DOHH2 (cell line): ENCODE data around the gene CMTM4.

Experiments
- H3F3A ChIP-seq: fragments of 200-600 bp; sonication (generic), shearing (Covaris generic); 2 replicates; pipeline ENCODE4 v1.6.0; 2016; ENCODE audit warnings: antibody characterized with exemption, mild to moderate bottlenecking; ENCODE audit not compliant: control insufficient read depth, insufficient read depth
- H3K27ac ChIP-seq: fragments of 200-600 bp; sonication (generic); 2 replicates; pipeline ENCODE4 v1.5.1; 2014; ENCODE audit warnings: low read depth, mild to moderate bottlenecking, low read length, moderate library complexity
- H3K27me3 ChIP-seq: fragments of 200-600 bp; sonication (generic); 2 replicates; pipeline ENCODE4 v1.6.1; 2014; ENCODE audit warnings: mild to moderate bottlenecking, low read length, mixed read lengths; ENCODE audit not compliant: control insufficient read depth
- H3K36me3 ChIP-seq: fragments of 200-600 bp; sonication (generic); 2 replicates; pipeline ENCODE4 v1.6.1; 2014; ENCODE audit warnings: mild to moderate bottlenecking, low read length, moderate library complexity, mixed read lengths; ENCODE audit not compliant: control insufficient read depth
- H3K4me1 ChIP-seq: fragments of 200-600 bp; sonication (generic); 2 replicates; pipeline ENCODE4 v1.6.1; 2014; ENCODE audit warnings: mild to moderate bottlenecking, low read length, mixed read lengths; ENCODE audit not compliant: control insufficient read depth
- H3K4me2 ChIP-seq: fragments of 200-600 bp; sonication (generic); 2 replicates; pipeline ENCODE4 v1.6.0; 2014; ENCODE audit warnings: mild to moderate bottlenecking, low read length, moderate library complexity
- H3K4me3 ChIP-seq: fragments of 200-600 bp; sonication (generic); 2 replicates; pipeline ENCODE4 v1.5.1; 2014; ENCODE audit warnings: mild to moderate bottlenecking, low read length, mixed read lengths
- H3K79me2 ChIP-seq: fragments of 200-600 bp; sonication (generic); 2 replicates; pipeline ENCODE4 v1.6.1; 2014; ENCODE audit warnings: mild to moderate bottlenecking, low read length, mixed read lengths; ENCODE audit not compliant: control insufficient read depth
- H3K9me2 ChIP-seq: fragments of 200-600 bp; sonication (generic); replicated peaks from 2 replicates; pipeline ENCODE4 v1.6.1; 2014; ENCODE audit warnings: mild to moderate bottlenecking, low read length, mixed read lengths; ENCODE audit not compliant: control insufficient read depth
- H3K9me3 ChIP-seq: fragments of 200-600 bp; sonication (generic); 2 replicates; pipeline ENCODE4 v1.6.1; 2014; ENCODE audit warnings: antibody characterized with exemption, low read length, mixed read lengths; ENCODE audit not compliant: control insufficient read depth, insufficient read depth
- H4K20me1 ChIP-seq: fragments of 200-600 bp; sonication (generic); 2 replicates; pipeline ENCODE4 v1.6.0; 2014; ENCODE audit warnings: low read depth, mild to moderate bottlenecking, antibody characterized with exemption, low read length, moderate library complexity; ENCODE audit not compliant: control insufficient read depth, insufficient read depth
- CTCF ChIP-seq: fragments of 200-600 bp; sonication (generic); IDR thresholded peaks from one replicate; pipeline ENCODE4 v1.5.1; 2014; ENCODE audit warnings: antibody characterized with exemption, mild to moderate bottlenecking, low read depth, low read length; ENCODE audit not compliant: poor library complexity, severe bottlenecking
- EZH2phosphoT487 ChIP-seq: fragments of 200-600 bp; sonication (generic); IDR thresholded peaks from 2 replicates; pipeline ENCODE4 v1.6.1; 2017; ENCODE audit warnings: borderline replicate concordance, mild to moderate bottlenecking, antibody characterized with exemption, low read length, moderate library complexity, mixed read lengths

The CMTM4 gene

GRCh38 chr16:66720766-66721165 is 24.2 kb upstream of the CMTM4 start:
- Histone ChIP-seq H3K79me2 (no peaks in the 10 kb centered on the region), H3K27ac (no peak overlapping the region), H3K4me1 (no peaks in the 10 kb centered on the region), H3K4me3 (no peak overlapping the region), H3K36me3 (peaks cover 33% of the 10 kb centered on the region), H3F3A (0 out of 2 replicates have a peak, but pooled peaks cover 1% of the 10 kb centered on the region), H3K9me3 (no peaks in the 10 kb centered on the region), H3K27me3 (no peaks in the 10 kb centered on the region), H3K9me2 (no peaks in the 10 kb centered on the region), H3K4me2 (no peak overlapping the region), H4K20me1 (no peaks in the 10 kb centered on the region)
- no peak for TF ChIP-seq CTCF
- no peak for TF ChIP-seq EZH2phosphoT487

GRCh38 chr16:66719246-66719645 is 22.7 kb upstream of the CMTM4 start:
- Histone ChIP-seq H3K36me3 (peaks cover 24% of the 10 kb centered on the region), H3F3A (0 out of 2 replicates have a peak, but pooled peaks cover 4% of the 10 kb centered on the region), H3K4me3 (no peak overlapping the region), H3K9me2 (no peaks in the 10 kb centered on the region), H3K27me3 (no peaks in the 10 kb centered on the region), H3K79me2 (no peaks in the 10 kb centered on the region), H3K4me1 (no peaks in the 10 kb centered on the region), H3K4me2 (no peak overlapping the region), H4K20me1 (no peaks in the 10 kb centered on the region), H3K27ac (no peak overlapping the region), H3K9me3 (no peaks in the 10 kb centered on the region)
- TF ChIP-seq EZH2phosphoT487, result no peak
- TF ChIP-seq CTCF, result no peak

GRCh38 chr16:66717776-66718175 is 21.2 kb upstream of the CMTM4 start:
- no peak overlapping the region for H3K4me3 ChIP-seq
- no peaks in the 10 kb centered on the region for H3K9me3 ChIP-seq
- H3K36me3 ChIP-seq, result peaks cover 9% of the 10 kb centered on the region
- no peaks in the 10 kb centered on the region for H3K79me2 ChIP-seq
- no peak overlapping the region for H3K4me2 ChIP-seq
- H3K27ac ChIP-seq, result no peak overlapping the region
- H3F3A ChIP-seq, result 0 out of 2 replicates have a peak, but pooled peaks cover 4% of the 10 kb centered on the region
- H3K27me3 ChIP-seq, result no peaks in the 10 kb centered on the region
- H3K4me1 ChIP-seq, result no peaks in the 10 kb centered on the region
- no peaks in the 10 kb centered on the region for H4K20me1 ChIP-seq
- no peaks in the 10 kb centered on the region for H3K9me2 ChIP-seq
- TF ChIP-seq EZH2phosphoT487, result no peak
- TF ChIP-seq CTCF, result no peak
